HepG2 (cell line): ENCODE results near the gene POMT1. TPM values are rescaled to one million over a fixed set of nuclear protein-coding genes. Genes with fewer than 3 reads are reported as not detected.

Experiments
- BCL6 ChIP-seq: IDR thresholded peaks from 2 replicates; pipeline ENCODE4 v1.6.1; 2016; ENCODE audit warnings: missing genetic modification reagents, missing compliant biosample characterization
- CENPBD1 ChIP-seq: sonication (generic); formaldehyde crosslinking; IDR thresholded peaks from 2 replicates; pipeline ENCODE4 v1.8.0; 2022; ENCODE audit warnings: missing genetic modification reagents, low read depth, mild to moderate bottlenecking, borderline replicate concordance
- FOXA1 ChIP-seq, 2 experiments: fragments of 450-650 bp in 1 of 2; sonication (generic) in 1 of 2; formaldehyde crosslinking in 1 of 2; IDR thresholded peaks; 2 replicates each; pipeline versions ENCODE4 v1.4.0 to v1.6.1; 2016 to 2020; ENCODE audit warnings: missing genetic modification reagents in 1 of 2
- GFI1 ChIP-seq: sonication (generic); formaldehyde crosslinking; IDR thresholded peaks from 2 replicates; pipeline ENCODE4 v1.5.0; 2020; ENCODE audit warnings: missing genetic modification reagents, mild to moderate bottlenecking, borderline replicate concordance
- KDM5B ChIP-seq: sonication (generic); formaldehyde crosslinking; IDR thresholded peaks from 2 replicates; pipeline ENCODE4 v1.4.0; 2020; ENCODE audit warnings: missing genetic modification reagents, mild to moderate bottlenecking, borderline replicate concordance
- NR2F6 ChIP-seq, 2 experiments: IDR thresholded peaks; 2 replicates each; pipeline ENCODE4 v1.6.1; 2016; ENCODE audit warnings: antibody characterized with exemption in 1 of 2, mild to moderate bottlenecking in 1 of 2
- RARA ChIP-seq: IDR thresholded peaks from 2 replicates; pipeline ENCODE4 v1.6.1; 2016; ENCODE audit warnings: missing genetic modification reagents, missing compliant biosample characterization
- RXRB ChIP-seq: IDR thresholded peaks from 2 replicates; pipeline ENCODE4 v1.6.1; 2016; ENCODE audit warnings: borderline replicate concordance, missing genetic modification reagents, missing compliant biosample characterization
- SKIL ChIP-seq: sonication (generic); formaldehyde crosslinking; IDR thresholded peaks from 2 replicates; pipeline ENCODE4 v1.8.0; 2022; ENCODE audit warnings: missing genetic modification reagents, mild to moderate bottlenecking, moderate library complexity, borderline replicate concordance
- YEATS4 ChIP-seq: sonication (generic); formaldehyde crosslinking; IDR thresholded peaks from 2 replicates; pipeline ENCODE4 v1.4.0; 2020; ENCODE audit warnings: missing genetic modification reagents, borderline replicate concordance
- ZNF574 ChIP-seq: sonication (generic); formaldehyde crosslinking; IDR thresholded peaks from 2 replicates; pipeline ENCODE4 v1.4.0; 2020; ENCODE audit warnings: missing genetic modification reagents
- polyA plus RNA-seq, 8 experiments: library from polyadenylated mRNA; depleted of rRNA in 3 of 8; stranded (reverse) in 7 of 8; unstranded in 1 of 8; fragments of >200 nt; fragmentation: Illumina TruSeq in 4 of 8; extraction: Trizol in 4 of 8; gene quantifications; 2 replicates each; pipeline versions ENCODE4 v1.2.1 to v1.2.3, GENCODE V29; 2011 to 2016; ENCODE audit warnings: low read depth in 4 of 8, missing spikeins in 1 of 8, mixed read lengths in 1 of 8; ENCODE audit not compliant: insufficient read depth in 1 of 8
- total RNA-seq, 5 experiments: library from RNA; depleted of rRNA; stranded (reverse); fragments of >200 nt; fragmentation: Illumina TruSeq; extraction: Trizol; gene quantifications; 2 replicates each; pipeline ENCODE4 v1.2.3, GENCODE V29; 2016; ENCODE audit warnings: low read depth in 1 of 5

The POMT1 gene
- total and polyA plus RNA-seq, 2 of the 13 experiments (the other 11 are each of a cell fraction or from before 2014, with no cell fraction given), result 21.6 to 22.7 TPM

DNA sequence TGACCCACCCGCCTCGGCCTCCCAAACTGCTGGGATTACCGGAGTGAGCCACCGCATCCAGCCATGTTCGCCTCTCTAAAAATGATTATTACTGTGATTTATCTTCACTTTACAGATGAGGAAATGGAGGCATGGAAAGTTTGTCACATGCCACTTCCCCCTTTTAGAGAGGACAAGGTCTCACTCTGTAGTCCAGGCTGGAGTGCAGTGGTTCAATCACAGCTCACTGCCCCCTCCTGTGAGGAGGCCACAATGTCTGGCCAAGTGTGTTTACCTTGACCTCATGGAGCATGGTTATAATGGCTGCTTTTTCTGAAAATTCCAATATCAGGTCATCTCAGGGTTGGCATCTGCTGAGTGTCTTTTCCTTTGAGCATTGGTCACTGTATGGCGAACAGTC lies 49.3 kb downstream of the POMT1 start (continued):
- peak; percentile 75 for TF ChIP-seq ZNF574 (CRISPR knock-in tag)
- TF ChIP-seq SKIL (CRISPR knock-in tag), result 0 out of 2 replicates have a peak, but pooled peaks have one; percentile 26
- no peak for TF ChIP-seq NR2F6 (IDR thresholded peaks at IDR 0.05)
- peak; percentile 42; the same call in 1 of the 2 replicates for TF ChIP-seq NR2F6 (CRISPR knock-in tag; IDR thresholded peaks at IDR 0.05)
- TF ChIP-seq RXRB (CRISPR knock-in tag), result 0 out of 2 replicates have a peak, but pooled peaks have one; percentile 12
- no peak for TF ChIP-seq KDM5B (CRISPR knock-in tag)
- no peak for TF ChIP-seq CENPBD1
- no peak for TF ChIP-seq YEATS4 (CRISPR knock-in tag)
- no peak for TF ChIP-seq GFI1 (CRISPR knock-in tag)
- peak; percentile 66 for TF ChIP-seq RARA
- TF ChIP-seq FOXA1 (IDR thresholded peaks at IDR 0.05), result no peak
- TF ChIP-seq FOXA1 (CRISPR knock-in tag; IDR thresholded peaks at IDR 0.05), result 0 out of 2 replicates have a peak, but pooled peaks have one; percentile 19
- TF ChIP-seq BCL6 (CRISPR knock-in tag), result peak; percentile 49
